GM23338 (cell line): ENCODE measurements around the gene GYPC. TPM values are rescaled to one million over a fixed set of nuclear protein-coding genes. Genes with fewer than 3 reads are reported as not detected.

Experiments
- ATAC-seq: fragments of 200-7000 bp; cut with Tn5 transposase; 3 replicates; pipeline ENCODE4 v1.9.1; 2020
- DNase-seq: peaks from one replicate; pipeline ENCODE4 v3.0.0-alpha.2; 2015; ENCODE audit warnings: low spot score
- H2AFZ ChIP-seq: fragments of 200-600 bp; sonication (generic); 2 replicates; pipeline ENCODE4 v1.8.0; 2016; ENCODE audit warnings: antibody characterized with exemption, mild to moderate bottlenecking, moderate library complexity
- H3F3A ChIP-seq: fragments of 200-600 bp; sonication (generic); replicated peaks from 2 replicates; pipeline ENCODE4 v1.8.0; 2017; ENCODE audit warnings: antibody characterized with exemption, mixed run types, low read depth
- H3K27ac ChIP-seq: fragments of 200-600 bp; sonication (generic); 2 replicates; pipeline ENCODE4 v1.6.1; 2016; ENCODE audit warnings: low read depth
- H3K27me3 ChIP-seq: fragments of 200-600 bp; sonication (generic); 2 replicates; pipeline ENCODE4 v1.8.0; 2016; ENCODE audit warnings: mild to moderate bottlenecking, mixed run types, moderate library complexity; ENCODE audit not compliant: insufficient read depth
- H3K36me3 ChIP-seq: fragments of 200-600 bp; sonication (generic); 2 replicates; pipeline ENCODE4 v1.8.0; 2016; ENCODE audit warnings: mild to moderate bottlenecking; ENCODE audit not compliant: insufficient read depth
- H3K4me1 ChIP-seq: fragments of 200-600 bp; sonication (generic); 2 replicates; pipeline ENCODE4 v1.8.0; 2016; ENCODE audit warnings: mild to moderate bottlenecking, moderate library complexity; ENCODE audit not compliant: insufficient read depth
- H3K4me2 ChIP-seq: fragments of 200-600 bp; sonication (generic); 2 replicates; pipeline ENCODE4 v1.7.1; 2017; ENCODE audit warnings: mixed run types
- H3K4me3 ChIP-seq: fragments of 200-600 bp; sonication (generic); 2 replicates; pipeline ENCODE4 v1.6.1; 2016; ENCODE audit warnings: mixed run types
- H3K79me2 ChIP-seq: fragments of 200-600 bp; sonication (generic); replicated peaks from 2 replicates; pipeline ENCODE4 v1.8.0; 2017; ENCODE audit warnings: mild to moderate bottlenecking; ENCODE audit not compliant: insufficient read depth
- H3K9me2 ChIP-seq: fragments of 200-600 bp; sonication (generic); 2 replicates; pipeline ENCODE4 v1.8.0; 2017; ENCODE audit not compliant: insufficient read depth
- H4K20me1 ChIP-seq: fragments of 200-600 bp; sonication (generic); replicated peaks from 2 replicates; pipeline ENCODE4 v1.8.0; 2017; ENCODE audit warnings: mild to moderate bottlenecking; ENCODE audit not compliant: insufficient read depth
- H3K27ac Mint-ChIP-seq: 2 replicates; pipeline ENCODE4 v1.8.0; 2020; ENCODE audit warnings: inconsistent platforms, mild to moderate bottlenecking, moderate library complexity, mixed read lengths
- H3K27me3 Mint-ChIP-seq: 3 replicates; pipeline ENCODE4 v1.8.0; 2022; ENCODE audit warnings: low read depth, mild to moderate bottlenecking, moderate library complexity, mixed read lengths, inconsistent platforms; ENCODE audit not compliant: insufficient read depth, poor library complexity
- H3K36me3 Mint-ChIP-seq: 3 replicates; pipeline ENCODE4 v1.8.0; 2021; ENCODE audit warnings: low read depth, mild to moderate bottlenecking, inconsistent platforms, moderate library complexity, mixed read lengths
- H3K4me1 Mint-ChIP-seq: 3 replicates; pipeline ENCODE4 v1.8.0; 2020; ENCODE audit warnings: mild to moderate bottlenecking, inconsistent platforms, mixed read lengths
- H3K4me3 Mint-ChIP-seq: 3 replicates; pipeline ENCODE4 v1.8.0; 2021; ENCODE audit warnings: moderate library complexity, mild to moderate bottlenecking, inconsistent platforms, mixed read lengths
- H3K9me3 Mint-ChIP-seq: 3 replicates; pipeline ENCODE4 v1.8.0; 2020; ENCODE audit warnings: moderate library complexity, mild to moderate bottlenecking, inconsistent platforms, mixed read lengths
- ETS1 ChIP-seq: IDR thresholded peaks from 2 replicates; pipeline ENCODE4 v1.6.1; 2016; ENCODE audit warnings: antibody characterized with exemption
- EZH2phosphoT487 ChIP-seq: fragments of 200-600 bp; sonication (generic); IDR thresholded peaks from one replicate; pipeline ENCODE4 v1.8.1; 2018; ENCODE audit warnings: antibody characterized with exemption; ENCODE audit not compliant: unreplicated experiment
- JUNB ChIP-seq: IDR thresholded peaks from one replicate; pipeline ENCODE4 v1.6.1; 2016; ENCODE audit warnings: antibody characterized with exemption; ENCODE audit not compliant: unreplicated experiment
- POLR2AphosphoS5 ChIP-seq: IDR thresholded peaks from 2 replicates; pipeline ENCODE4 v1.6.1; 2016; ENCODE audit warnings: antibody characterized with exemption, low read depth
- STAT1 ChIP-seq: IDR thresholded peaks from one replicate; pipeline ENCODE4 v1.6.1; 2016; ENCODE audit warnings: antibody characterized with exemption; ENCODE audit not compliant: unreplicated experiment
- ZNF114 ChIP-seq: fragments of 250-450 bp; sonication (Bioruptor Pico); IDR thresholded peaks from 2 replicates; pipeline ENCODE4 v1.5.0; 2020; ENCODE audit warnings: mild to moderate bottlenecking, moderate library complexity
- polyA plus RNA-seq: library from polyadenylated mRNA; unstranded; fragments of >200 nt; fragmentation: Nextera tagmentation; extraction: Ambion mirVana; gene quantifications from 2 replicates; pipeline ENCODE4 v1.2.1, GENCODE V29; 2016
- total RNA-seq: library from RNA; depleted of rRNA; stranded (reverse); fragments of >200 nt; shearing (Covaris generic); gene quantifications from 2 replicates; pipeline ENCODE4 v1.2.3, GENCODE V29; 2014
- TF ChIP-seq, protein P1 (sequence below): IDR thresholded peaks from one replicate; pipeline ENCODE4 v1.6.1; 2018; ENCODE audit warnings: antibody characterized with exemption; ENCODE audit not compliant: unreplicated experiment
- TF ChIP-seq, protein P2 (sequence below), 2 experiments: fragments of 200-600 bp in 1 of 2; sonication (generic) in 1 of 2; conservative IDR thresholded peaks; 2 replicates each; pipeline versions ENCODE4 v1.5.1 to v1.6.1; 2016 to 2017; ENCODE audit warnings: antibody characterized with exemption in 2 of 2, low read depth in 2 of 2, mild to moderate bottlenecking in 2 of 2, moderate library complexity in 1 of 2
- TF ChIP-seq, protein P3 (sequence below): fragments of 250-450 bp; sonication (Bioruptor Pico); IDR thresholded peaks from 2 replicates; pipeline ENCODE4 v1.5.0; 2020; ENCODE audit warnings: mild to moderate bottlenecking, moderate library complexity

GYPC gene
- total and polyA plus RNA-seq, 2 experiments from 2014 or later = 19.6 to 29.7 TPM

DNA sequence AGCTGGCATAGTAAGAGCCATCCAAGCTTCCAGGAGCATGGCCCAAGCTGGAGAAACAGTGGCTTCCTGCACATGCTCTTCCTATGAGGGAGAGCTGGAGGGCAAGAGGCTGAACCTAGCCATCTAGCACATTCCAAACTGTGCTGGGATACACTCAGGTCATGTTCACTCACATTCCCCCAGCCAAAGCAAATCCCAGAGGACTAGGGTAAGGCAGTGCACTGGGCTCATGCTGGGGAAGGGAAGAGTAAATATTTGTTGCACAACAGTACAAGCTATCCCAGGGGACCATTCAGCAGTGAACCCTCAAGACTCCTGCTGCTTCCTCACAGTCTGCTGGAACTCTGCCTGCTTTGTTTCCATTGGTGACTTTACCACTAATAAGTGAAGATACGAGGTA lies 20.7 kb upstream of the GYPC start (continued):
- TF ChIP-seq, protein P1, sequence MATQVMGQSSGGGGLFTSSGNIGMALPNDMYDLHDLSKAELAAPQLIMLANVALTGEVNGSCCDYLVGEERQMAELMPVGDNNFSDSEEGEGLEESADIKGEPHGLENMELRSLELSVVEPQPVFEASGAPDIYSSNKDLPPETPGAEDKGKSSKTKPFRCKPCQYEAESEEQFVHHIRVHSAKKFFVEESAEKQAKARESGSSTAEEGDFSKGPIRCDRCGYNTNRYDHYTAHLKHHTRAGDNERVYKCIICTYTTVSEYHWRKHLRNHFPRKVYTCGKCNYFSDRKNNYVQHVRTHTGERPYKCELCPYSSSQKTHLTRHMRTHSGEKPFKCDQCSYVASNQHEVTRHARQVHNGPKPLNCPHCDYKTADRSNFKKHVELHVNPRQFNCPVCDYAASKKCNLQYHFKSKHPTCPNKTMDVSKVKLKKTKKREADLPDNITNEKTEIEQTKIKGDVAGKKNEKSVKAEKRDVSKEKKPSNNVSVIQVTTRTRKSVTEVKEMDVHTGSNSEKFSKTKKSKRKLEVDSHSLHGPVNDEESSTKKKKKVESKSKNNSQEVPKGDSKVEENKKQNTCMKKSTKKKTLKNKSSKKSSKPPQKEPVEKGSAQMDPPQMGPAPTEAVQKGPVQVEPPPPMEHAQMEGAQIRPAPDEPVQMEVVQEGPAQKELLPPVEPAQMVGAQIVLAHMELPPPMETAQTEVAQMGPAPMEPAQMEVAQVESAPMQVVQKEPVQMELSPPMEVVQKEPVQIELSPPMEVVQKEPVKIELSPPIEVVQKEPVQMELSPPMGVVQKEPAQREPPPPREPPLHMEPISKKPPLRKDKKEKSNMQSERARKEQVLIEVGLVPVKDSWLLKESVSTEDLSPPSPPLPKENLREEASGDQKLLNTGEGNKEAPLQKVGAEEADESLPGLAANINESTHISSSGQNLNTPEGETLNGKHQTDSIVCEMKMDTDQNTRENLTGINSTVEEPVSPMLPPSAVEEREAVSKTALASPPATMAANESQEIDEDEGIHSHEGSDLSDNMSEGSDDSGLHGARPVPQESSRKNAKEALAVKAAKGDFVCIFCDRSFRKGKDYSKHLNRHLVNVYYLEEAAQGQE = no peak
- TF ChIP-seq ZNF114 (CRISPR knock-in tag) (no peak), STAT1 (no peak)

GRCh38 chr2:126635736-126636135 lies 20.2 kb upstream of the GYPC start:
- Mint-ChIP-seq H3K27me3 (no peaks in the 10 kb centered on the region), H3K4me3 (no peak overlapping the region), H3K4me1 (no peaks in the 10 kb centered on the region), H3K36me3 (no peaks in the 10 kb centered on the region; the same call in 2 of the 3 replicates), H3K9me3 (peaks cover 3% of the 10 kb centered on the region; the same call in 2 of the 3 replicates), H3K27ac (no peak overlapping the region)
- no peak overlapping the region for H3K4me2 ChIP-seq
- no peak overlapping the region for H3K27ac ChIP-seq
- H3K4me1 ChIP-seq = no peaks in the 10 kb centered on the region
- no peaks in the 10 kb centered on the region for H3K36me3 ChIP-seq
- H3K4me3 ChIP-seq = no peak overlapping the region
- H4K20me1 ChIP-seq = no peaks in the 10 kb centered on the region
- no peaks in the 10 kb centered on the region for H3F3A ChIP-seq
- H3K27me3 ChIP-seq = no peaks in the 10 kb centered on the region
- ATAC-seq (no peak), DNase-seq (no peak)
- H2AFZ ChIP-seq = no peak overlapping the region
- H3K79me2 ChIP-seq = no peaks in the 10 kb centered on the region
- H3K9me2 ChIP-seq = no peaks in the 10 kb centered on the region
- TF ChIP-seq POLR2AphosphoS5 (no peak), ETS1 (no peak), JUNB (no peak), STAT1 (no peak), EZH2phosphoT487 (no peak)
- TF ChIP-seq, protein P2, sequence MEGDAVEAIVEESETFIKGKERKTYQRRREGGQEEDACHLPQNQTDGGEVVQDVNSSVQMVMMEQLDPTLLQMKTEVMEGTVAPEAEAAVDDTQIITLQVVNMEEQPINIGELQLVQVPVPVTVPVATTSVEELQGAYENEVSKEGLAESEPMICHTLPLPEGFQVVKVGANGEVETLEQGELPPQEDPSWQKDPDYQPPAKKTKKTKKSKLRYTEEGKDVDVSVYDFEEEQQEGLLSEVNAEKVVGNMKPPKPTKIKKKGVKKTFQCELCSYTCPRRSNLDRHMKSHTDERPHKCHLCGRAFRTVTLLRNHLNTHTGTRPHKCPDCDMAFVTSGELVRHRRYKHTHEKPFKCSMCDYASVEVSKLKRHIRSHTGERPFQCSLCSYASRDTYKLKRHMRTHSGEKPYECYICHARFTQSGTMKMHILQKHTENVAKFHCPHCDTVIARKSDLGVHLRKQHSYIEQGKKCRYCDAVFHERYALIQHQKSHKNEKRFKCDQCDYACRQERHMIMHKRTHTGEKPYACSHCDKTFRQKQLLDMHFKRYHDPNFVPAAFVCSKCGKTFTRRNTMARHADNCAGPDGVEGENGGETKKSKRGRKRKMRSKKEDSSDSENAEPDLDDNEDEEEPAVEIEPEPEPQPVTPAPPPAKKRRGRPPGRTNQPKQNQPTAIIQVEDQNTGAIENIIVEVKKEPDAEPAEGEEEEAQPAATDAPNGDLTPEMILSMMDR (conservative IDR thresholded peaks at IDR 0.05; ENCODE audit: low read depth in 2 of 2) = no peak
- TF ChIP-seq, protein P1 = no peak
- TF ChIP-seq, protein P3, sequence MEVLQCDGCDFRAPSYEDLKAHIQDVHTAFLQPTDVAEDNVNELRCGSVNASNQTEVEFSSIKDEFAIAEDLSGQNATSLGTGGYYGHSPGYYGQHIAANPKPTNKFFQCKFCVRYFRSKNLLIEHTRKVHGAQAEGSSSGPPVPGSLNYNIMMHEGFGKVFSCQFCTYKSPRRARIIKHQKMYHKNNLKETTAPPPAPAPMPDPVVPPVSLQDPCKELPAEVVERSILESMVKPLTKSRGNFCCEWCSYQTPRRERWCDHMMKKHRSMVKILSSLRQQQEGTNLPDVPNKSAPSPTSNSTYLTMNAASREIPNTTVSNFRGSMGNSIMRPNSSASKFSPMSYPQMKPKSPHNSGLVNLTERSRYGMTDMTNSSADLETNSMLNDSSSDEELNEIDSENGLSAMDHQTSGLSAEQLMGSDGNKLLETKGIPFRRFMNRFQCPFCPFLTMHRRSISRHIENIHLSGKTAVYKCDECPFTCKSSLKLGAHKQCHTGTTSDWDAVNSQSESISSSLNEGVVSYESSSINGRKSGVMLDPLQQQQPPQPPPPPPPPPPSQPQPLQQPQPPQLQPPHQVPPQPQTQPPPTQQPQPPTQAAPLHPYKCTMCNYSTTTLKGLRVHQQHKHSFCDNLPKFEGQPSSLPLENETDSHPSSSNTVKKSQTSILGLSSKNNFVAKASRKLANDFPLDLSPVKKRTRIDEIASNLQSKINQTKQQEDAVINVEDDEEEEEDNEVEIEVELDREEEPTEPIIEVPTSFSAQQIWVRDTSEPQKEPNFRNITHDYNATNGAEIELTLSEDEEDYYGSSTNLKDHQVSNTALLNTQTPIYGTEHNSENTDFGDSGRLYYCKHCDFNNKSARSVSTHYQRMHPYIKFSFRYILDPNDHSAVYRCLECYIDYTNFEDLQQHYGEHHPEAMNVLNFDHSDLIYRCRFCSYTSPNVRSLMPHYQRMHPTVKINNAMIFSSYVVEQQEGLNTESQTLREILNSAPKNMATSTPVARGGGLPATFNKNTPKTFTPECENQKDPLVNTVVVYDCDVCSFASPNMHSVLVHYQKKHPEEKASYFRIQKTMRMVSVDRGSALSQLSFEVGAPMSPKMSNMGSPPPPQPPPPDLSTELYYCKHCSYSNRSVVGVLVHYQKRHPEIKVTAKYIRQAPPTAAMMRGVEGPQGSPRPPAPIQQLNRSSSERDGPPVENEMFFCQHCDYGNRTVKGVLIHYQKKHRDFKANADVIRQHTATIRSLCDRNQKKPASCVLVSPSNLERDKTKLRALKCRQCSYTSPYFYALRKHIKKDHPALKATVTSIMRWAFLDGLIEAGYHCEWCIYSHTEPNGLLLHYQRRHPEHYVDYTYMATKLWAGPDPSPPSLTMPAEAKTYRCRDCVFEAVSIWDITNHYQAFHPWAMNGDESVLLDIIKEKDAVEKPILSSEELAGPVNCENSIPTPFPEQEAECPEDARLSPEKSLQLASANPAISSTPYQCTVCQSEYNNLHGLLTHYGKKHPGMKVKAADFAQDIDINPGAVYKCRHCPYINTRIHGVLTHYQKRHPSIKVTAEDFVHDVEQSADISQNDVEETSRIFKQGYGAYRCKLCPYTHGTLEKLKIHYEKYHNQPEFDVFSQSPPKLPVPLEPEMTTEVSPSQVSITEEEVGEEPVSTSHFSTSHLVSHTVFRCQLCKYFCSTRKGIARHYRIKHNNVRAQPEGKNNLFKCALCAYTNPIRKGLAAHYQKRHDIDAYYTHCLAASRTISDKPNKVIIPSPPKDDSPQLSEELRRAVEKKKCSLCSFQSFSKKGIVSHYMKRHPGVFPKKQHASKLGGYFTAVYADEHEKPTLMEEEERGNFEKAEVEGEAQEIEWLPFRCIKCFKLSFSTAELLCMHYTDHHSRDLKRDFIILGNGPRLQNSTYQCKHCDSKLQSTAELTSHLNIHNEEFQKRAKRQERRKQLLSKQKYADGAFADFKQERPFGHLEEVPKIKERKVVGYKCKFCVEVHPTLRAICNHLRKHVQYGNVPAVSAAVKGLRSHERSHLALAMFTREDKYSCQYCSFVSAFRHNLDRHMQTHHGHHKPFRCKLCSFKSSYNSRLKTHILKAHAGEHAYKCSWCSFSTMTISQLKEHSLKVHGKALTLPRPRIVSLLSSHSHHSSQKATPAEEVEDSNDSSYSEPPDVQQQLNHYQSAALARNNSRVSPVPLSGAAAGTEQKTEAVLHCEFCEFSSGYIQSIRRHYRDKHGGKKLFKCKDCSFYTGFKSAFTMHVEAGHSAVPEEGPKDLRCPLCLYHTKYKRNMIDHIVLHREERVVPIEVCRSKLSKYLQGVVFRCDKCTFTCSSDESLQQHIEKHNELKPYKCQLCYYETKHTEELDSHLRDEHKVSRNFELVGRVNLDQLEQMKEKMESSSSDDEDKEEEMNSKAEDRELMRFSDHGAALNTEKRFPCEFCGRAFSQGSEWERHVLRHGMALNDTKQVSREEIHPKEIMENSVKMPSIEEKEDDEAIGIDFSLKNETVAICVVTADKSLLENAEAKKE (CRISPR knock-in tag) = no peak
